ENCODE results near the gene PTPRC. TPM values are rescaled to one million over a fixed set of nuclear protein-coding genes. Genes with fewer than 3 reads are reported as not detected.

The PTPRC gene
- total RNA-seq, 1 experiment from 2014 or later: 1.4 TPM

GRCh38 chr1:198696211-198696610, 57.4 kb downstream of the PTPRC start:
- BruUV-seq (replicated peaks): no TSS peak
- no peak overlapping the region for H3K4me3 ChIP-seq (ENCODE audit: low read depth in 2 of 2, low read length in 2 of 2)
- POLR2A ChIA-PET: interaction anchor here (0.7 kb wide), 1 partner anchor 68 kb away, joined by 4 read pairs; no protein-coding TSS in a partner anchor
- no peaks in the 10 kb centered on the region; the same call in 1 of the 2 replicates for H3K36me3 ChIP-seq (ENCODE audit: control insufficient read depth, insufficient read depth, low read length)
- in situ Hi-C loops (cut with HindIII; ENCODE audit: low pct_unique_long_range_greater_than_20kb, low sequenced_read_pairs): no loop called here
- H3K9me3 ChIP-seq (ENCODE audit: control insufficient read depth, insufficient read depth, low read depth, low read length): no peaks in the 10 kb centered on the region
- ATAC-seq: no peak
- DNase-seq (ENCODE audit: low read depth, low spot score): no peak
- H3K27me3 ChIP-seq (ENCODE audit: control insufficient read depth, insufficient read depth, low read length): peaks cover 5% of the 10 kb centered on the region
- H3K27ac ChIP-seq (ENCODE audit: low read length): no peak overlapping the region
- no peak for TF ChIP-seq REST (IDR thresholded peaks at IDR 0.05; ENCODE audit: insufficient read depth in 1 of 2, low read depth in 2 of 2, low read length in 1 of 2)
- no peak for TF ChIP-seq POLR2AphosphoS5 (IDR thresholded peaks at IDR 0.05; ENCODE audit: low read depth, low read length)
- TF ChIP-seq CTCF (IDR thresholded peaks at IDR 0.05): no peak
- intact Hi-C loops (cut with micrococcal nuclease; ENCODE audit: unreplicated experiment): loop anchor here (10.0 kb wide), 1 partner anchor 1081 kb away; no protein-coding TSS in a partner anchor
- CTCF ChIA-PET: interaction anchor here (0.6 kb wide), 1 partner anchor 17 kb away, joined by 5 read pairs; no protein-coding TSS in a partner anchor
- no peaks in the 10 kb centered on the region for H3K4me1 ChIP-seq (ENCODE audit: control insufficient read depth, insufficient read depth, low read length)

- CTCF ChIA-PET: no interaction called here
- H3K27ac ChIP-seq (ENCODE audit: low read length): no peak overlapping the region
- ATAC-seq (peak; percentile 94), DNase-seq (ENCODE audit: low read depth, low spot score) (peak; percentile 43)
- peak; percentile 95 for TF ChIP-seq CTCF (IDR thresholded peaks at IDR 0.05)
- TF ChIP-seq TCF7L2 (IDR thresholded peaks at IDR 0.05; ENCODE audit: low read depth, low read length): no peak
- H3K9me3 ChIP-seq (ENCODE audit: control insufficient read depth, insufficient read depth, low read depth, low read length): no peaks in the 10 kb centered on the region
- no peaks in the 10 kb centered on the region; the same call in 1 of the 2 replicates for H3K36me3 ChIP-seq (ENCODE audit: control insufficient read depth, insufficient read depth, low read length)
- in situ Hi-C loops (cut with HindIII; ENCODE audit: low pct_unique_long_range_greater_than_20kb, low sequenced_read_pairs): no loop called here
- no peaks in the 10 kb centered on the region for H3K4me1 ChIP-seq (ENCODE audit: control insufficient read depth, insufficient read depth, low read length)
- no TSS peak for BruUV-seq (replicated peaks)
- intact Hi-C loops (cut with micrococcal nuclease; ENCODE audit: unreplicated experiment): loop anchor here (10.0 kb wide), 1 partner anchor 1085 kb away; no protein-coding TSS in a partner anchor
- H3K27me3 ChIP-seq (ENCODE audit: control insufficient read depth, insufficient read depth, low read length): peaks cover 5% of the 10 kb centered on the region
- no peak overlapping the region for H3K4me3 ChIP-seq (ENCODE audit: low read depth in 2 of 2, low read length in 2 of 2)
- POLR2A ChIA-PET: no interaction called here
Observed at GRCh38 chr1:198699167-198700015, 60.6 kb downstream of the PTPRC start.
